ENCODE results near the gene KDM1B.

Gene KDM1B

DNA sequence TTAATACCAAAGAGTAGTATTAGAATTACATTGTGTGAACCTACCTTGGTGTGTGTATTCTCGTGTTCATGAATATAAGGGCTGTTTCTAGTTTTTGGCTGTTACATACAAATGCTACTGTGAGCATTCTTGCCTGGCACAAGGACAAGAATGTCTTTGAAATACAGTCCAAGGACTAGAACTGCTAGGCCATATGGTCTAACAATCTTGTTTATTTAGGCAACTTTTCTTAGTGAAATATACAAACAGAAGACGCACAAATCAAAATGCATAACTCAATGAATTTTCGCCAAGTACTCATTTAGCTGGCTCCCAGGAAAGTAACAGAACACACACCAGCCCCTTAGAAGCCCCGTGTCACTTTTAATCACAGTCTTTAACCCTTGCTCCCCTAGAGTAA lies 28.5 kb downstream of the KDM1B start:
- ATAC-seq: no peak
- TF ChIP-seq CSDC2 (CRISPR knock-in tag; IDR thresholded peaks at IDR 0.05): no peak
- TF ChIP-seq TCF4 (CRISPR knock-in tag; IDR thresholded peaks at IDR 0.05; ENCODE audit: borderline replicate concordance): no peak
- no peak for TF ChIP-seq ESRRG (CRISPR knock-in tag; IDR thresholded peaks at IDR 0.05)
- TF ChIP-seq ZNF8 (CRISPR knock-in tag; IDR thresholded peaks at IDR 0.05): no peak
- no peak for TF ChIP-seq TOX (CRISPR knock-in tag; IDR thresholded peaks at IDR 0.05; ENCODE audit: borderline replicate concordance)
- TF ChIP-seq ZNF565 (CRISPR knock-in tag; conservative IDR thresholded peaks at IDR 0.05; ENCODE audit: low read depth): no peak
- TF ChIP-seq, protein P1, sequence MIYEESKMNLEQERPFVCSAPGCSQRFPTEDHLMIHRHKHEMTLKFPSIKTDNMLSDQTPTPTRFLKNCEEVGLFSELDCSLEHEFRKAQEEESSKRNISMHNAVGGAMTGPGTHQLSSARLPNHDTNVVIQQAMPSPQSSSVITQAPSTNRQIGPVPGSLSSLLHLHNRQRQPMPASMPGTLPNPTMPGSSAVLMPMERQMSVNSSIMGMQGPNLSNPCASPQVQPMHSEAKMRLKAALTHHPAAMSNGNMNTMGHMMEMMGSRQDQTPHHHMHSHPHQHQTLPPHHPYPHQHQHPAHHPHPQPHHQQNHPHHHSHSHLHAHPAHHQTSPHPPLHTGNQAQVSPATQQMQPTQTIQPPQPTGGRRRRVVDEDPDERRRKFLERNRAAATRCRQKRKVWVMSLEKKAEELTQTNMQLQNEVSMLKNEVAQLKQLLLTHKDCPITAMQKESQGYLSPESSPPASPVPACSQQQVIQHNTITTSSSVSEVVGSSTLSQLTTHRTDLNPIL (CRISPR knock-in tag; IDR thresholded peaks at IDR 0.05; ENCODE audit: low read depth): no peak
- TF ChIP-seq RARB (CRISPR knock-in tag; IDR thresholded peaks at IDR 0.05): no peak
- TF ChIP-seq, protein P2, sequence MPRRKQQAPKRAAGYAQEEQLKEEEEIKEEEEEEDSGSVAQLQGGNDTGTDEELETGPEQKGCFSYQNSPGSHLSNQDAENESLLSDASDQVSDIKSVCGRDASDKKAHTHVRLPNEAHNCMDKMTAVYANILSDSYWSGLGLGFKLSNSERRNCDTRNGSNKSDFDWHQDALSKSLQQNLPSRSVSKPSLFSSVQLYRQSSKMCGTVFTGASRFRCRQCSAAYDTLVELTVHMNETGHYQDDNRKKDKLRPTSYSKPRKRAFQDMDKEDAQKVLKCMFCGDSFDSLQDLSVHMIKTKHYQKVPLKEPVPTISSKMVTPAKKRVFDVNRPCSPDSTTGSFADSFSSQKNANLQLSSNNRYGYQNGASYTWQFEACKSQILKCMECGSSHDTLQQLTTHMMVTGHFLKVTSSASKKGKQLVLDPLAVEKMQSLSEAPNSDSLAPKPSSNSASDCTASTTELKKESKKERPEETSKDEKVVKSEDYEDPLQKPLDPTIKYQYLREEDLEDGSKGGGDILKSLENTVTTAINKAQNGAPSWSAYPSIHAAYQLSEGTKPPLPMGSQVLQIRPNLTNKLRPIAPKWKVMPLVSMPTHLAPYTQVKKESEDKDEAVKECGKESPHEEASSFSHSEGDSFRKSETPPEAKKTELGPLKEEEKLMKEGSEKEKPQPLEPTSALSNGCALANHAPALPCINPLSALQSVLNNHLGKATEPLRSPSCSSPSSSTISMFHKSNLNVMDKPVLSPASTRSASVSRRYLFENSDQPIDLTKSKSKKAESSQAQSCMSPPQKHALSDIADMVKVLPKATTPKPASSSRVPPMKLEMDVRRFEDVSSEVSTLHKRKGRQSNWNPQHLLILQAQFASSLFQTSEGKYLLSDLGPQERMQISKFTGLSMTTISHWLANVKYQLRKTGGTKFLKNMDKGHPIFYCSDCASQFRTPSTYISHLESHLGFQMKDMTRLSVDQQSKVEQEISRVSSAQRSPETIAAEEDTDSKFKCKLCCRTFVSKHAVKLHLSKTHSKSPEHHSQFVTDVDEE (CRISPR knock-in tag; IDR thresholded peaks at IDR 0.05): no peak
- no peak for TF ChIP-seq ZC3H10 (CRISPR knock-in tag; IDR thresholded peaks at IDR 0.05)
- TF ChIP-seq, protein P3, sequence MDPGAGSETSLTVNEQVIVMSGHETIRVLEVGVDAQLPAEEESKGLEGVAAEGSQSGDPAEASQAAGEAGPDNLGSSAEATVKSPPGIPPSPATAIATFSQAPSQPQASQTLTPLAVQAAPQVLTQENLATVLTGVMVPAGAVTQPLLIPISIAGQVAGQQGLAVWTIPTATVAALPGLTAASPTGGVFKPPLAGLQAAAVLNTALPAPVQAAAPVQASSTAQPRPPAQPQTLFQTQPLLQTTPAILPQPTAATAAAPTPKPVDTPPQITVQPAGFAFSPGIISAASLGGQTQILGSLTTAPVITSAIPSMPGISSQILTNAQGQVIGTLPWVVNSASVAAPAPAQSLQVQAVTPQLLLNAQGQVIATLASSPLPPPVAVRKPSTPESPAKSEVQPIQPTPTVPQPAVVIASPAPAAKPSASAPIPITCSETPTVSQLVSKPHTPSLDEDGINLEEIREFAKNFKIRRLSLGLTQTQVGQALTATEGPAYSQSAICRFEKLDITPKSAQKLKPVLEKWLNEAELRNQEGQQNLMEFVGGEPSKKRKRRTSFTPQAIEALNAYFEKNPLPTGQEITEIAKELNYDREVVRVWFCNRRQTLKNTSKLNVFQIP (CRISPR knock-in tag; IDR thresholded peaks at IDR 0.05; ENCODE audit: borderline replicate concordance, low read depth): no peak
- no peak for TF ChIP-seq ZNF70 (CRISPR knock-in tag; IDR thresholded peaks at IDR 0.05)
- TF ChIP-seq, protein P4, sequence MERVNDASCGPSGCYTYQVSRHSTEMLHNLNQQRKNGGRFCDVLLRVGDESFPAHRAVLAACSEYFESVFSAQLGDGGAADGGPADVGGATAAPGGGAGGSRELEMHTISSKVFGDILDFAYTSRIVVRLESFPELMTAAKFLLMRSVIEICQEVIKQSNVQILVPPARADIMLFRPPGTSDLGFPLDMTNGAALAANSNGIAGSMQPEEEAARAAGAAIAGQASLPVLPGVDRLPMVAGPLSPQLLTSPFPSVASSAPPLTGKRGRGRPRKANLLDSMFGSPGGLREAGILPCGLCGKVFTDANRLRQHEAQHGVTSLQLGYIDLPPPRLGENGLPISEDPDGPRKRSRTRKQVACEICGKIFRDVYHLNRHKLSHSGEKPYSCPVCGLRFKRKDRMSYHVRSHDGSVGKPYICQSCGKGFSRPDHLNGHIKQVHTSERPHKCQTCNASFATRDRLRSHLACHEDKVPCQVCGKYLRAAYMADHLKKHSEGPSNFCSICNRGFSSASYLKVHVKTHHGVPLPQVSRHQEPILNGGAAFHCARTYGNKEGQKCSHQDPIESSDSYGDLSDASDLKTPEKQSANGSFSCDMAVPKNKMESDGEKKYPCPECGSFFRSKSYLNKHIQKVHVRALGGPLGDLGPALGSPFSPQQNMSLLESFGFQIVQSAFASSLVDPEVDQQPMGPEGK (CRISPR knock-in tag; IDR thresholded peaks at IDR 0.05; ENCODE audit: borderline replicate concordance): no peak
- no peak for TF ChIP-seq SNAI2 (CRISPR knock-in tag; IDR thresholded peaks at IDR 0.05)

DNA sequence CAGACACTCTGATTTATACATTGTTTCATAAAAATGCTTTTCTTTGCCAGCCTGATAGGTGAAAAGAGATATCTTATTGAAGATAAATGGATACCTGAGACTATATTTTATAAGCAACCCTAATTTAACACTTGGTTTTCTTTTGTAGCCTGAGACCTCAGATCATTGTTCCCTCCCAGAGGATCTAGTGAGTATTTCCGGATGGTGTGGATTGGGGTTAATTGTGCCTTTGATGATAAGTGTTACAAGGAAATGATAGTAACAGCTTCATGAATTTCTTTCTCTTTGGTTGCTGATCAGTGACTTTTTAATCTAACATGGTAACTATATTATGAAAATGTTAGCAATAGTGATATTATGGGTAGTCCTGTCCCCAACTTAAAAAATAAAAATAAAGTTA lies 30.4 kb downstream of the KDM1B start:
- TF ChIP-seq CSDC2 (CRISPR knock-in tag; IDR thresholded peaks at IDR 0.05) (no peak), BACH2 (CRISPR knock-in tag; IDR thresholded peaks at IDR 0.05; ENCODE audit: borderline replicate concordance) (no peak), ARNTL (CRISPR knock-in tag; IDR thresholded peaks at IDR 0.05; ENCODE audit: borderline replicate concordance, low read depth) (no peak), SNAI2 (CRISPR knock-in tag; IDR thresholded peaks at IDR 0.05) (no peak), GLIS3 (CRISPR knock-in tag; IDR thresholded peaks at IDR 0.05) (no peak), ISL1 (CRISPR knock-in tag; IDR thresholded peaks at IDR 0.05) (no peak), ZFP30 (CRISPR knock-in tag; IDR thresholded peaks at IDR 0.05) (no peak), TOX (CRISPR knock-in tag; IDR thresholded peaks at IDR 0.05; ENCODE audit: borderline replicate concordance) (no peak), ZNF8 (CRISPR knock-in tag; IDR thresholded peaks at IDR 0.05) (no peak)
- TF ChIP-seq, protein P2 (CRISPR knock-in tag; IDR thresholded peaks at IDR 0.05): no peak
- TF ChIP-seq, protein P4 (CRISPR knock-in tag; IDR thresholded peaks at IDR 0.05; ENCODE audit: borderline replicate concordance): no peak
- TF ChIP-seq, protein P1 (CRISPR knock-in tag; IDR thresholded peaks at IDR 0.05; ENCODE audit: low read depth): no peak

More for the DNA sequence above, 30.4 kb downstream of the KDM1B start:
- ATAC-seq: no peak
